NCI-H526 treated with DMSO at 0.1 percent for 48 hours (cell line): ENCODE results near the gene EXOC3L2.
A peak's percentile ranks its signal among the peaks of the same experiment; 100 is the strongest.
"Not testable (repeated sequence)": the region's sequence is repeated elsewhere in the genome, so short reads cannot be mapped to it uniquely, and the experiment has no call there.

Source experiments
- DNase-seq: peaks from one replicate; lab custom pipeline; 2025; lab: John Stamatoyannopoulos, UW

EXOC3L2 gene

DNA sequence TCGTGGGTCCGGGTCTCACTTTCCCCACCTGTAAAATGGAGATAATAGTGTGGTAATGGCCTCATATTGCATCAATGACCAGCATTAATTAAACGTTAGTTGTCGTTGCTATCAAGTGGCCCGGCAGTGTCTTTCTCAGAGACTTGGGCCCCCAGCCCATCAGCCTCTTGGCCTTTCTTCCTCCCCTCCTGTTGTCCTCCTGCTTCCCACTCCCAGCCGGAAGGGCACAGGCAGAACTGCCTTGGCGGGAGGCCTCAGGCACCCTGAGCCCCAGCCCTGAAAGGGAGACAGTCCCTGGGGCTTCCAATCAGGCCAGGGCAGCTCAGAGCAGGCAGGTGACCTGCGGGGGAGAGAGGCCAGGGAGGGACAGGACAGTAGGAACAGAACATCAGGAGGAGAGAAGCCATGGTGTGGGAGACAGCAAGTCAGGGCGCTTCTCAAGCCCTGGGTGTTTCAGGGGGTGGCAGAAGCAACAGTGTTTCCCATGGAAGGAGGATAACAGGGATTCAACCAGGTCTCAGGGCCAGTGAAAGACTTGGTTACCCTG, 10.5 kb upstream of the EXOC3L2 start:
- DNase-seq: no peak

DNA sequence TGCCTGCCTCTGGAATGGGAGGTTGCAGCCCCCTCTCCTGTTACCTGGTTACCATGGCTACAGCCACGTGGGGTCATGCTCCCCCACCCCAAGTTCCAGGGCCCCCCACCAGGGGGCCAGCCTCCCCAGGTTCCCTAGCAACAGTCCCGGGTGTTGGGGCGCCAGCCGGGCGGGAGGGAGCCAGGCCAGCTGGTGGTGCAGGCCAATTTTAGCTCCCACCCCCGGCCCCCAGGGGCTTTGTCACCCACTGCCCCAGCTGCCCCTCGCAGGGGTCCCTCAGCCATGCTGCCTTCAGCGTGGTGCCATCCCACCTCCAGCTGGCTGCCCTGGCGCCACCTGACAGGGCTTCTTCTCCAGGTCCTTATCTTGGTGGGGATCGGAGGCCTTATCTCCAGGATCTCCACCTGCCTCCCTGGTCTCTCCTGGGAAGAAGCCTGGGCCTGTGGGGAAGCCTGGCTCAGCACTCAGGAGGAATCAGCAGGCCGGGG, 8.9 kb upstream of the EXOC3L2 start:
- no peak for DNase-seq

DNA sequence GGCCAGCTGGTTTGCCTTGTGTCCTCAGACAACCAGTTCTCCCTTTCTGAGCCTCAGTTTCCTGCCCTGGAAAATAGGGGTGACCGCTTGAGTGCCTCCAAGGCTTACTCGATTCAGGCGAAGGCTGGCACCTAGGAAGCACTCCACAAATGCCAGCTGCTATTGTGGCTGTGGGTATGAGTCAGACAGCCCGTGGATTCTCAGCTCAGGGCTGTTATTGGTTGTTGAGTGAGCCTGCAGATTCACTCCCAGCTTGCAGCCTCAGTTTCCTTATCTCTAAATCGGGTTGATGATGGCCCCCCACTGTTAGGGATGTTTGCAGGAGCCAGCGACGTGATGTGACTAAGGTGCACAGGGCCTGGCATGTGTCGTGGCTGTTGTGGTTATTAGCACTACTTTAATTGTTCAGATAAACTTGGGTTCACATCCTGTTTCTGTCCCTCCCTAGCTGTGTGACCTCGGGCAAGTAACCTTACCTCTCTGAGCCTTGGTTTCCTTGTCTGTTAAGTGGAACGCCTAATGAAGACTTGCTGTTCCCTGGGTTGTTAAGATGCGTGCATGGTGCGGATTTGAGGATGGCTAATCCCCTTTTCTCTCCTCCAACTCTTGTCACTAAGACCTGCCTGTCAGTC, 8.3 kb upstream of the EXOC3L2 start:
- no peak for DNase-seq

DNA sequence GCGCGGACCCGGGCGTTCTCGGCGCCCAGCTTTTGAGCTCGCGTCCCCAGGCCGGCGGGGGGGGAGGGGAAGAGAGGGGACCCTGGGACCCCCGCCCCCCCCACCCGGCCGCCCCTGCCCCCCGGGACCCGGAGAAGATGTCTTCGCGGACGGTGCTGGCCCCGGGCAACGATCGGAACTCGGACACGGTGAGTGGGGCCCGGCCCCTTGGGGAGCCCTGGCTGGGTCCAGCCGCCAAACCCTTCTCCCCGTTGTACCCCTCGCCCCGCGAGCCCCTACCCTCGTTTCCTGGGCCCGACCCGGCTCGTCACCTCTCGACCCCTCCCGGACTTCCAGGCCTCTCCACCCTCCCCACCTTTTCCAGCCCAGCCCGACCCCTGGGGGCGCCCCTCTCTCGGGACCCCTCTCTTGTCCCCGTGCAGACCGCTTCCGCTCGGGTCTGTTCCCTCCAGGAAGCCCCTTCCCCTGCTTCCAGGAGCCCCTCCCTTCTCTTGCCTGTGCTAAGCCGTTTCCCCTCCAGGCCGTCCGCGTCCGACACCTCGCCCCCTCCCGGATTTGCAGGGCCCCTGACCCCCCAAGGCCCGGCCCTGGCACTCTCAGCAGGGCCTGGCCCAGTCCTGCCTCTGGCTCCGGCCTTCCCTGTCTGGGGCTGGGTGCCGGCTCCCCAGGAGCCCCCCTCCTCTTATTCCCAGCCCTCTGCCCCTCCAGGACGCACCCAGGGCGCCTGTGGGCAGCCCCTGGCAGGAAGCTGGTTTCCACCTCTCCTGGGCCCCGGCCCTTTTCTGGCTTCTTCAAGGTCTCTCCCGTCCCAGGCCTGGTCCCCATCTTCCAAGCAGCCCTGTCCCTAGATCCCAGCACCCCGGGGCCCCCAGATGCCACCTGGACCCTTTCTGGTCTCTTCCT, 6.5 kb upstream of the EXOC3L2 start:
- no peak for DNase-seq

DNA sequence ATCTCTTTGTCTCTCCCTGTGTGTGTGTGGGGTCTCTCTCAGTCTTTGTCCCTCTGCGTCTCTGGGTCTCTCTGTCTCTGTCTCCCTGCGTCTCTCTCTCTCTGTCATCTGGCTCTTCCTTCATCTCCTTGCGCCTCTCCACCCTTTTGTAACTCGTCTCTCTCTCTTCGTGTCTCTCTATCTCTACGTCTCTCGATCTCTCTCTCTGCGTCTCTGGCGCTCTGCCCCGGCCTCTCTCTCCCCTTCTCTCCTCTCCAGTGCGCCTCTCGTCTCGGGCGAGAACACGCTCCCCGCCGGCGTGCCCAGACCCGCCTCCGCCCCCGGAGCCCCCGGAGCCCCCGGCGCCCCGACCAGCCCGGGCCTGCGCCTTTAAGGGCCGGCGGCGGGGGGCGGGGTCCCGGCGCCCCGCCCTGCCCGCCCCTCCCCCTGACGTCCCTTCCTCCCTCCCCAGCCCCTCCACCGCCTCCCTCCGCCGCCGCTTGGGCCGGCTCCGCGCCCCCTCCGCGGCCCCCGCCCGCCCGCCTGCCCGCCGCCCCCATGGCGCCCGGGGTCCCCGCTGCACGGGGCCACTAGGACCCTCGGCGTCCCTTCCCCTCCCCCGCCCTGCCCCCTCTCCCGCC, 5.7 kb upstream of the EXOC3L2 start, which contains the start of gene MARK4:
MARK4 (plus strand) TSS at position 440 of the 620 bp plus-strand sequence. CDS start 318 bp downstream, outside the sequence.
- peak; percentile 32 for DNase-seq

DNA sequence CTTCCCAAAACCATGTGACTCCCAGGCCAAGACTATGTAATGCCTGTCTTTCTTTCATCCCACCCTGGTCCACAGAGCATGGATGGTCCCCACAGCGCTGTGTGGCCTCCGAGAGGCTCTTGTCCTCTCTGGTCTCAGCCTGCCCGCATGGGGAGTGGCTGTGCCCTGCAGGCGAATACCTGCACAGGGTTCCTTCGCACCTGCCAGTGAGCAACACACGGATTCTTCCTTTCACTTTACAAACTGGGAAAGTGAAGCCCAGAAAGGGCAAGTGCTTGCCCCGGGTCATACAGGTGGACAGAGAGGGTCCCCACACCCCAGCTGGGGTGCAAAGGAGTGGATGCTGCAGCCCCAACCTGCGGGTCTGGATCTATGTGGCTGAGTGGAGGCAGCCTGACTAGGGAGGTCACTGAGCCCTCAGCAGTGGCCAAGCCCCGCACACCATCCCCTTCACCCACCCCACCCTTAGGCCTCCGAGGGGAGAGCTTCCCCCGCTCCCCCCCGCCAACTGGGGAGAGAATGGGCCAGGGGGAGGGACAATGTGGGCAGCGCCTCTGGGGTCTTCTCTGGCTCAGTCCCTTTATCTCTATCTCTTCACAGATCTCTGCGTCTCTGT, 5.1 kb upstream of the EXOC3L2 start:
- DNase-seq: no peak

DNA sequence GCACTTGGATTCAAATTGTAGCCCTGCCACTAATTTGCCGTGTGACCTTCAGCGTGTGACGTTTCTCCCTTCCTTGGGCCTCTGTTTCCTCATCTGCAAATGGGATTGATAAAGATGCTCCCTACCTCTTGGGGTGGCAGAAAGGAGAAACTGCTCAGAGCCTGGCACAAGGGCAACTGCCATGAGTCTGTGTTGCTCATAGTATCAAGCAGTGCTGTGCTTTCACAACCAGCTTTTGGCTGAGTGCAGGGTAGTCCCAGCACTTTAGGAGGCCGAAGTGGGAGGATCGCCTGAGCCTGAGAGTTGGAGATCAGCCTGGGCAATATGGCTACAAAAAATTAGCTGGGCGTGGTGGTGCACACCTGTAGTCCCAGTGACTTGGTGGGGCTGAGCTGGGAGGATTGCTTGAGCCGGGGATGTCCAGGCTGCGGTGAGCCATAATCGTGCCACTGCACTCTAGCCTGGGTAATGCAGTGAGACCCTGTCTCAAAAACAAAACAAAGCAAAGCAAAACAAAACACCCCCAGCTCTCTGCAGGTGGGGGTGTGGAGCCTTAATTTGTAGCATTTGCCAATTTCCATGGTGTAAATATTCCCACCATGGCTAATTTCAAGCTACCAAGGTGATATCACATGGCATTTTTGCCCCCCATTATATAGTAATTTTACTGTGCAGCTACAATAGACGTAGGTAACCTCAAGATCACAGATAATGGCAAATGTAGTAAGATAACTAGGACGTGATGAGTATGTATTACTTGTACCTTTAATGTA, 4.2 kb upstream of the EXOC3L2 start:
- DNase-seq: no peak

DNA sequence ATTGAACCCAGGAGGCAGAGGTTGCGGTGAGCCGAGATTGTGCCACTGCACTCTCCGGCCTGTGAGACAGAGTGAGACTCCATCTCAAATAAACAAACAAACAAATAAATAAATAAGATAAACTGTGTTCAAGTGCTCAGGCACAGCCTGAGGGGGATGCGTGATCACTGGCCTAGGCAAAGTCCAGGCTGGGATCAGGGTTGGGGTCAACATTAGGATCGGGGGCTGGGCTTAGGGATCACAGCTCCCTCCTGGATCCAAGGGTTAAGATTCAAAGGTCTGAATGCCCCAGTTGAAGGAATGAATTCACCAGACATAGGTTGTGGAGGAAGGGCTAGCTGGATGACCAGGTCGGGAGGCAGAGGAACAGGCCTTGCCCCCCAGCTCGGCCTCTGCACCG, 1.9 kb upstream of the EXOC3L2 start:
- DNase-seq: no peak

DNA sequence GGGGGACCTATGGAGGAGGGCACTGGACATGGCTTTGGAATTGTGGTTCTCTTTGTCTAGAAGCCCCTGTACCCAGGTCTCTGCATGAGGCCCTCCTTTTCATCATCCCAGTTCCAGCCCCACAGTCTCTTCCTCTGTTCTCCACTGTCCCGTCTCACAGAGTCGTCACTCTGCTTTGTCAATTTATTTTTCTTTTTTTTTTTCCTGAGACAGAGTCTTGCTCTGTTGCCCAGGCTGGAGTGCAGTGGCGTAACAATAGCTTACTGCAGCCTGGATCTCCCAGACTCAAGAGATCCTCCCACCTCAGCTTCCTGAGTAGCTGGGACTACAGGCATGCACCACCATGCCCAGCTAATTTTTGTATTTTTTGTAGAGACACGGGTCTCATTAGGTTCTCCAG, 619 bp upstream of the EXOC3L2 start:
- no peak for DNase-seq

DNA sequence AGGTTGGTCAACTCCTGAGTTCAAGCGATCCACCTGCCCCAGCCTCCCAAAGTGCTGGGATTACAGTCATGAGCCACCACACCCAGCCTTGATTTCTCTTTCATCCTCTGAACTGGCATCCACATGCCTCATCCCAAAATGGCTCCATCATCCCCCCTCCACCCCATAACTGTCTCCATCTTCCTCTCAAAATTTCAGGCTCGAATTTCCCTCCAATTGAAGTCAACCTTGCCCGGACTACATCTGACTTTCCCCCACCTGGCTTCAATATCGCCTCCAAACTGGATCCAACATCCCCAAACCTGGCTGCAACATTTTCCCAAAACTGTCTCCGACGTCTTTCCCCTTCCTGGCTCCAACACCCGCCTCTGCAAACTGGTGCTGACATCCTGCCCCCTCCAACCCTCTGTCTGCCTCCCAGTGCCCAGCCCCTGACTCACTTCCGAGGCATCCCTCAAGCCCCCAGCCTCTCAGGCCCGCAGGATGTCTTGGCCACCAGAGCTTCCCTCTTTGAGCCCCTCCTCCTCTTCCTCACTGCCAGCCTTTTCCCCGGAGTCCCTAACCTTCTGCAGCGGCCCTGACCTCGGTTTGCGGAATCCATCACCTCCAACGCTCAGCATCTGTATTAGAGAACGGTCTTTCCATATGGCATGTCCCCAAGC, 943 bp downstream of the EXOC3L2 start:
- no peak for DNase-seq

DNA sequence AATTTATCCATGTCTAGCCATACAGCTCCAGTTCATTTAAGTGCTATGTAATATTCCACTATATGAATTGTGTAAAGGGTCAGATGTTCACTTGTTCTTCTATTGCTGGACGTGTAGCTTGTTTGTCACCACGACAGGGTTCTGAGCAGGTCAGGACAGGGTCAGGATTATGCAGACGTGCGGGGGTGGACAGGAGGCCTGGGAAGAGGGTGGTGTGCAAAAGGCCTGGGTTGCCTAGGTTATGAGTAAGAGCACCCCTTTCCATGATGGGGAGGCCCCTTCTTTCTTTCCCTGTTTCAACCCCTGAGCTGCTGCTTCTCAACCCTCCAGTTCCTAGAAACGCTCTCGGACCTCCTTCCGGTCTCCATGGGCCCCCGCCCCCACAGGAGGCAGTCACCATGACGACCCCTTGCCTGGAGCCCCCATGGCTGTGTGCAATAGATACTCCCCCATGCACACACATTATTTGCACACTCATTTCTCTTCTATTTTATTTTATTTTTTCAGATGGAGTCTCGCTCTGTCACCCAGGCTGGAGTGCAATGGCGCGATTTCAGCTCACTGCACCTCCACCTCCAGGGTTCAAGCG, 2.0 kb downstream of the EXOC3L2 start:
- DNase-seq: no peak

DNA sequence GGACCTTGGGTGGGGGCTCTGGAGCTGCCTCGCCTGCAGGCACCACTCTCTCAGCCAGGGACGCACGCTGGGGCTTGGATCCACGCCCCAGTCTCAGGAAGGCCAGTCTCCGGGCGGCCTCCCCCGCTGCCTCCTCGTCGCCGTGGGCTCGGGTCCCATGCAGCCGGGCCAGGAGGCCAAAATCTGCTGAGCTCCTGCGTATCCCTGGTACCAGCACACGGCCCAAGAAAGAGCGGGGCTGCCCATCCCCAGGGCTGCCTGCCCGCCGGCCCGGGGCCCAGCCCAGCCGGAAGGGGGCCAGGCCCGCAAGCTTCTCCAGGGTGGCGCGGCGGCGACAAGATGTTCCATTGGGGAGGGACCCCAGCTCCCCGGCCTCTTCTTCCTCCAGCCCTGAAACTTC, 6.7 kb downstream of the EXOC3L2 start:
- no peak for DNase-seq

DNA sequence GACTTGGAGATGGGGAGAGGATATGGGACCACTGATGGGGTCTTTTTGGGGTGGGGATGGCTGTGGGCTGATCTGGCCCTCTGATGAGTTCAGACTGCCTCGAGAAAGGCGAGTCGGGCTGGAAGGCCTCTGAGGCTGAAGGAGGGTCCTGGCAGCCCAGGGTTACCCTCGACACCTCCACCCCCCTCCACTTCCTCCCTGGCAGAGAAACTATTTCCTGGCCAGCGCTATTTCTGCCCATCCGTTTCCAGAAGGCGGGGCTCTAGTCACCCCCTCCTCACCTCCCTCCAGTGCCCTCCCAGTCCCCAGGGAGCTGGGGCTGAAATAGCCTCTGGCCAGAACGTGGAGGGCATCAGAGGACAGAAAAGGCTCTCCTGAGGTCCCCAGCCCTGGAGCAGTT, 9.7 kb downstream of the EXOC3L2 start:
- DNase-seq: no peak

DNA sequence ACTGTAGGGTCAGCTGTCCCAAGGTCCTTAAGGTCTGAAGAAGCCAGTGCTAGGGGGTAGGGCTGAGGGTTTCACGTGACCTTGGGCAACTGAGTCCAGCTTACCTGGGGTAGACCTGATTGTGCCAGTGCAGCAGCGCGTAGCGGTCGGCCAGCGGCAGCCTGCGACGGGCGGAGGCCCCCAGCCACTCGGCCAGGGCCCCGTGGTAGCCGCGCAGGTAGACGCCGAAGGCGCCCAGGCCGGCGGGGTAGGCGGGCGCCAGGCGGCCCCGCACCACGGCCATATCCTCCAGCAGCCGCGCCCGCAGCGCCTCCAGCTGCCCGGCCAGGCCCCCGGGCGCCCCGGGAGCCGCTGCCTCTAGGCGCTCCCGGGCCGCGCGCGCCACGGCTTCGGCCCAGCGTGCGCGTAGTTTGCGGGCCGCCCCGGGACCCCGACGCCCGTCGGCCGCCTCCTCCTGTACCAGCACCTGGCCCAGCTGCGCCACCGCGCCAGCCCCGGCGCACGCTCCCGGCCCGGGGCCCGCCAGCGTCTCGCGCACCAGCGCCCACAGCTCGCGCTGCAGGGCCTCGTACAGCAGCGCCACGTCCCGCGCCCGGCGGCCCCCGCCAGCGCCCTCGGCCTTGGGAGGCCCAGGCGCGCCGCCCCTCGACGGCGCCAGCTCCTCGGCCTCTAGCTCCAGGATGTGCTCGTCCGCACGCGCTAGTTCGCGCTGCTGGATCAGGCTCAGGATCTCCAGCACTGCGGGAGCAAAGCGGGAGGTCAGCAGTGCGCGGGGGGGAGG, 10.9 kb downstream of the EXOC3L2 start:
- DNase-seq: no peak

DNA sequence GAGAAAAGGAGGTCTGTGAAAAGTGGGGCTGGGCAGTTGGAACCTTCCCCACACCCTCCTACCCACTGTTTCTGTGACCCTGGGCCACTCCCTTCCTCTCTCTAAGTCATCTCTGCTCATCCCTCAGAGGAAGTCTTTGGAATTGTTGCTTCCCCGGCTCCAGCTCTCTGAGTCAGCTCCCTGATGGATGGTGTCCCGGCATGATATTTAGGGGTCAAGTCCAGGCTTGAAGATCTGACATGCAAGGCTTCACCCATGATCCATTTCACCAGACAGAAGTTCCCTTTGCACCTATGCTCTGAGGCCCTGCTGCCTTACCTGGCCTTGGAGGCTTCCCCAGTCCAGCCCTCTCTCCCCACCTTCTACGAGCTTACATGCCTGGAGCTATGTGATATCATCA, 13.3 kb downstream of the EXOC3L2 start:
- DNase-seq: no peak

DNA sequence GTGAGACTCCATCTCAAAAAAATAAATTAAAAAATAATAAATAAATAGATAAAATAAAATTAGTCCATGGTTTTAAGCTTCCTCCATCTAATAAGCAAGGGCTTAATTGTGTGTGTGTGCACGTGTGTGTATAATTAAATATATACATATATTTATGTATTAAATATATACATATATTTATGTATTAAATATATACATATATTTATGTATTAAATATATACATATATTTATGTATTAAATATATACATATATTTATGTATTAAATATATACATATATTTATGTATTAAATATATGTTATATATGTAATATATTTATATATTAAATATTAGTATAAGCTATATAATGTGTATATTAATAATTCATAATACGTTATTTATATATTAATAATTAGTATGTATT, 16.2 kb downstream of the EXOC3L2 start:
- not testable (repeated sequence) for DNase-seq

DNA sequence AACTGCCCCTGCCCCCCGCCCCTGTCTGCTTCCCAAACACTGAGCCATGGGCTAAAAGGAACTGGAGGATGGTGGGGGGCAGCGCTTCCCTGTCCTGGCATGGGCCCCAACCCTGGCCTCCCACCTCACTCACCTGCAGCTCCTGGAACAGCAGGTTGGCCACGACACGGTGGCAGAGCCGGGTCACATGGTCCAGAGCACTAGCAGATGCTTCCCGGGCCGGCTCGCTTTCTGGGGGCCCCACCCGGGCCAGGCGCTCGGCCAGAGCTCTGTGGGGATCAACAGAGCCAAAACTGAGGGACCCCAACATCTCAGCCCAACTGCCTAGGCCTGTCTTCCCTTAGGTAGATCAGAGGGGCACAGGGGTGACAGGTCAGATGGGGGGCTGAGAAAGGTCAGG, 20.6 kb downstream of the EXOC3L2 start:
- DNase-seq: no peak

DNA sequence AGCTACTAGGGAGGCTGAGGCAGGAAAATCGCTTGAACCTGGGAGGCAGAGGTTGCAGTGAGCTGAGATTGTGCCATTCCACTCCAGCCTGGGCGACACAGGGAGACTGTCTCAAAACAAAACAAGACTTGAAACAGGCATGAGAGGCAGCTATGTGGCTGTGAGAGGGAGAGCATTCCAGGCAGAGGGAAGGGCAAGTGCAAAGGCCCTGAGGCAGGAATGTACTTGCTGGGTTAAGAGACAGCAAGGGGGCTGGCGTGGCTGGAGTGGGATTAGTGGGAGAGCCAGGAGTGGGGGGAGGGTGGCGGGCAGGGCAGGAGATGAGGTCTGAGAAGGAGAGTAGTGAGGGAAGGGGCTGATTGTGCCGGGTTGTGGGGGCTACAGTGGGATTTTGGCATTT, 21.3 kb downstream of the EXOC3L2 start:
- DNase-seq: no peak

DNA sequence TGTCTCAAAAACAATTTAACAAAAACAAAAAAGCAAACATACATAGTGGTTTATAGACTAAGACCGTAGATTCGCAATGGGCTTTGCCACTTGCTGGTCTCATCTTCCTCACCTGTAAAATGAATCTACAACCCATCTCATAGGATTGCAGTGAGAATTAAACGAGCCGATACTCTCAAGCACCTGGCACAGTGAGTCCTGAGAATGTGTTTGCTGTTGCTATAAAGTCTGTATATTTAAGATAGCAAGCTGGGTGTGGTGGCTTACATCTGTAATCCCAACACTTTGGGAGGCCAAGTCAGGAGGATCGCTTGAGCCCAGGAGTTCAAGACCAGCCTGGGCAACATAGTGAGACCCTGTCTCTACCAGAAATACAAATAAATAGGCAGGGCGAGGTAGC, 22.5 kb downstream of the EXOC3L2 start:
- no peak for DNase-seq
